HG03442 (cell line): ENCODE results near the gene NECAB2.
"Not testable (repeated sequence)": the region's sequence is repeated elsewhere in the genome, so short reads cannot be mapped to it uniquely, and the experiment has no call there.

Source experiments
- ATAC-seq: cut with Tn5 transposase; IDR thresholded peaks from one replicate; pipeline ENCODE4 v1.9.1; 2021; ENCODE audit warnings: mild to moderate bottlenecking, moderate library complexity; ENCODE audit not compliant: unreplicated experiment

Gene NECAB2

GRCh38 chr16:83935858-83936255 lies 32.2 kb upstream of the NECAB2 start:
- no peak for ATAC-seq

GRCh38 chr16:83936581-83937165 lies 31.4 kb upstream of the NECAB2 start:
- ATAC-seq = no peak

GRCh38 chr16:83937267-83937666 lies 30.8 kb upstream of the NECAB2 start:
- ATAC-seq = no peak

GRCh38 chr16:83937922-83938885 lies 29.8 kb upstream of the NECAB2 start:
- ATAC-seq = no peak

- ATAC-seq = no peak
These were observed 28.7 kb upstream of the NECAB2 start for GRCh38 chr16:83939266-83939855.

- ATAC-seq = no peak
These were observed 27.9 kb upstream of the NECAB2 start for GRCh38 chr16:83940119-83940518.

GRCh38 chr16:83940630-83941378 lies 27.2 kb upstream of the NECAB2 start:
- no peak for ATAC-seq

GRCh38 chr16:83941546-83941945 lies 26.5 kb upstream of the NECAB2 start:
- not testable (repeated sequence) for ATAC-seq

GRCh38 chr16:83942074-83942473 lies 26.0 kb upstream of the NECAB2 start:
- no peak for ATAC-seq

- ATAC-seq = no peak
These were observed 25.1 kb upstream of the NECAB2 start for GRCh38 chr16:83942815-83943515.

GRCh38 chr16:83943516-83944050 lies 24.5 kb upstream of the NECAB2 start:
- ATAC-seq = no peak

- no peak for ATAC-seq
These were observed 22.5 kb upstream of the NECAB2 start for GRCh38 chr16:83945587-83945986.

- ATAC-seq = no peak
These were observed 21.8 kb upstream of the NECAB2 start for GRCh38 chr16:83946154-83946780.

- ATAC-seq = no peak
These were observed 21.1 kb upstream of the NECAB2 start for GRCh38 chr16:83946781-83947566.

- ATAC-seq = no peak
These were observed 20.3 kb upstream of the NECAB2 start for GRCh38 chr16:83947642-83948234.

GRCh38 chr16:83948914-83949723 lies 18.9 kb upstream of the NECAB2 start:
- no peak for ATAC-seq

- no peak for ATAC-seq
These were observed 18.4 kb upstream of the NECAB2 start for GRCh38 chr16:83949724-83950001.

GRCh38 chr16:83950862-83951399 lies 17.1 kb upstream of the NECAB2 start:
- ATAC-seq = not testable (repeated sequence)
